HL-60 (cell line): ENCODE measurements around the gene COLEC12.
"Not testable (repeated sequence)": the region's sequence is repeated elsewhere in the genome, so short reads cannot be mapped to it uniquely, and the experiment has no call there.

Experiments used
- DNase-seq, 2 experiments: peaks; one replicate each; pipeline ENCODE4 v3.0.0-alpha.2; 2010 to 2020; ENCODE audit warnings: low read depth in 1 of 2, low spot score in 1 of 2
- H3K27ac ChIP-seq: fragments of 250-450 bp; sonication (Bioruptor Pico); replicated peaks from 2 replicates; pipeline ENCODE4 v1.5.1; 2020; ENCODE audit warnings: mild to moderate bottlenecking, moderate library complexity
- H3K27me3 ChIP-seq: fragments of 250-450 bp; sonication (Bioruptor Pico); 2 replicates; pipeline ENCODE4 v1.5.1; 2021; ENCODE audit warnings: mild to moderate bottlenecking, moderate library complexity; ENCODE audit not compliant: insufficient read depth, poor library complexity, severe bottlenecking
- H3K4me3 ChIP-seq: replicated peaks from 2 replicates; pipeline ENCODE4 v1.5.1; 2011; ENCODE audit warnings: mild to moderate bottlenecking, control low read depth, low read length; ENCODE audit not compliant: insufficient read depth
- GABPA ChIP-seq: IDR thresholded peaks from 2 replicates; pipeline ENCODE4 v1.6.1; 2012; ENCODE audit warnings: low read depth
- POLR2AphosphoS5 ChIP-seq: IDR thresholded peaks from 2 replicates; pipeline ENCODE4 v1.6.1; 2012; ENCODE audit warnings: low read depth
- SPI1 ChIP-seq: IDR thresholded peaks from 2 replicates; pipeline ENCODE4 v1.6.1; 2012; ENCODE audit warnings: low read depth, mild to moderate bottlenecking, borderline replicate concordance
- TF ChIP-seq, protein P1 (sequence below): IDR thresholded peaks from one replicate; pipeline ENCODE4 v1.5.1; 2011; ENCODE audit warnings: low read length, control low read depth, inconsistent platforms; ENCODE audit not compliant: insufficient read depth
- TF ChIP-seq, protein P2 (sequence below): IDR thresholded peaks from 2 replicates; pipeline ENCODE4 v1.6.1; 2012; ENCODE audit warnings: low read depth; ENCODE audit not compliant: insufficient replicate concordance

COLEC12 gene

GRCh38 chr18:294566-294965, 205.9 kb downstream of the COLEC12 start:
- no peaks in the 10 kb centered on the region for H3K27me3 ChIP-seq
- TF ChIP-seq SPI1, result no peak
- H3K4me3 ChIP-seq, result no peak overlapping the region
- DNase-seq, result no peak
- H3K27ac ChIP-seq, result no peak overlapping the region

- H3K27ac ChIP-seq, result no peak overlapping the region
- no peaks in the 10 kb centered on the region for H3K27me3 ChIP-seq
- no peak overlapping the region for H3K4me3 ChIP-seq
- TF ChIP-seq POLR2AphosphoS5 (no peak), GABPA (no peak), SPI1 (no peak)
- TF ChIP-seq, protein P1, sequence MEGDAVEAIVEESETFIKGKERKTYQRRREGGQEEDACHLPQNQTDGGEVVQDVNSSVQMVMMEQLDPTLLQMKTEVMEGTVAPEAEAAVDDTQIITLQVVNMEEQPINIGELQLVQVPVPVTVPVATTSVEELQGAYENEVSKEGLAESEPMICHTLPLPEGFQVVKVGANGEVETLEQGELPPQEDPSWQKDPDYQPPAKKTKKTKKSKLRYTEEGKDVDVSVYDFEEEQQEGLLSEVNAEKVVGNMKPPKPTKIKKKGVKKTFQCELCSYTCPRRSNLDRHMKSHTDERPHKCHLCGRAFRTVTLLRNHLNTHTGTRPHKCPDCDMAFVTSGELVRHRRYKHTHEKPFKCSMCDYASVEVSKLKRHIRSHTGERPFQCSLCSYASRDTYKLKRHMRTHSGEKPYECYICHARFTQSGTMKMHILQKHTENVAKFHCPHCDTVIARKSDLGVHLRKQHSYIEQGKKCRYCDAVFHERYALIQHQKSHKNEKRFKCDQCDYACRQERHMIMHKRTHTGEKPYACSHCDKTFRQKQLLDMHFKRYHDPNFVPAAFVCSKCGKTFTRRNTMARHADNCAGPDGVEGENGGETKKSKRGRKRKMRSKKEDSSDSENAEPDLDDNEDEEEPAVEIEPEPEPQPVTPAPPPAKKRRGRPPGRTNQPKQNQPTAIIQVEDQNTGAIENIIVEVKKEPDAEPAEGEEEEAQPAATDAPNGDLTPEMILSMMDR, result no peak
- TF ChIP-seq, protein P2, sequence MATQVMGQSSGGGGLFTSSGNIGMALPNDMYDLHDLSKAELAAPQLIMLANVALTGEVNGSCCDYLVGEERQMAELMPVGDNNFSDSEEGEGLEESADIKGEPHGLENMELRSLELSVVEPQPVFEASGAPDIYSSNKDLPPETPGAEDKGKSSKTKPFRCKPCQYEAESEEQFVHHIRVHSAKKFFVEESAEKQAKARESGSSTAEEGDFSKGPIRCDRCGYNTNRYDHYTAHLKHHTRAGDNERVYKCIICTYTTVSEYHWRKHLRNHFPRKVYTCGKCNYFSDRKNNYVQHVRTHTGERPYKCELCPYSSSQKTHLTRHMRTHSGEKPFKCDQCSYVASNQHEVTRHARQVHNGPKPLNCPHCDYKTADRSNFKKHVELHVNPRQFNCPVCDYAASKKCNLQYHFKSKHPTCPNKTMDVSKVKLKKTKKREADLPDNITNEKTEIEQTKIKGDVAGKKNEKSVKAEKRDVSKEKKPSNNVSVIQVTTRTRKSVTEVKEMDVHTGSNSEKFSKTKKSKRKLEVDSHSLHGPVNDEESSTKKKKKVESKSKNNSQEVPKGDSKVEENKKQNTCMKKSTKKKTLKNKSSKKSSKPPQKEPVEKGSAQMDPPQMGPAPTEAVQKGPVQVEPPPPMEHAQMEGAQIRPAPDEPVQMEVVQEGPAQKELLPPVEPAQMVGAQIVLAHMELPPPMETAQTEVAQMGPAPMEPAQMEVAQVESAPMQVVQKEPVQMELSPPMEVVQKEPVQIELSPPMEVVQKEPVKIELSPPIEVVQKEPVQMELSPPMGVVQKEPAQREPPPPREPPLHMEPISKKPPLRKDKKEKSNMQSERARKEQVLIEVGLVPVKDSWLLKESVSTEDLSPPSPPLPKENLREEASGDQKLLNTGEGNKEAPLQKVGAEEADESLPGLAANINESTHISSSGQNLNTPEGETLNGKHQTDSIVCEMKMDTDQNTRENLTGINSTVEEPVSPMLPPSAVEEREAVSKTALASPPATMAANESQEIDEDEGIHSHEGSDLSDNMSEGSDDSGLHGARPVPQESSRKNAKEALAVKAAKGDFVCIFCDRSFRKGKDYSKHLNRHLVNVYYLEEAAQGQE, result no peak
- DNase-seq, result no peak
These were observed 207.0 kb downstream of the COLEC12 start for GRCh38 chr18:293536-293935.

DNA sequence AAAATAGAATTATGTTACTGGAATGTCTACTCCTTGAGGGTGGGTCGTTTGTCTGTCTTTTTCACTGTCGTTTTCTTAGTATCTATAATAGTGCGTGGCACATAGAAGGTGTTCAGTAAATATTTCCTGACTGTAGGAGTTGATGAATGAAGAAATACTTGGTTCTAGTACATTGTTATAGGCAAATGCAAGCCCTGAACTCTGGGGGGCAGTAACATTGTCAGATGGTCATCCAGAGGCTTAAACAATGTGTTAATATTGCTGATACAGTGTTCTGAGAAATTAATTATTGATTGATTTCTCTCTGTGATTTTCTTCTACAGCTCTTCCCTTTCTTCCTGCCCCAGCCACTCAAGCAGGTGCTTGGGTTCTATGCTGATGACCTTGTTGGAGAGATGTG, 208.2 kb downstream of the COLEC12 start:
- H3K27ac ChIP-seq, result no peak overlapping the region
- no peak overlapping the region for H3K4me3 ChIP-seq
- DNase-seq, result no peak
- no peaks in the 10 kb centered on the region for H3K27me3 ChIP-seq
- TF ChIP-seq, protein P2, result no peak
- TF ChIP-seq SPI1 (no peak), GABPA (no peak), POLR2AphosphoS5 (no peak)
- TF ChIP-seq, protein P1, result no peak

DNA sequence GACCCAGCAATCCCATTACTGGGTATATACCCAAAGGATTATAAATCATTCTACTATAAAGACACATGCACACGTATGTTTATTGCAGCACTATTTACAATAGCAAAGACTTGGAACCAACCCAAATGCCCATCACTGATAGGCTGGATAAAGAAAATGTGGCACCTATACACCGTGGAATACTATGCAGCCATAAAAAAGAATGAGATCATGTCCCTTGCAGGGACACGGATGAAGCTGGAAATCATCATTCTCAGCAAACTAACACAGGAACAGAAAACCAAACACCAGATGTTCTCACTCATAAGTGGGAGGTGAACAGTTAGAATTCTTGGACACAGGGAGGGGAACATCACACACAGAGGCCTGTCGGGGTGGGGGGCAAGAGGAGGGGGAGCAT, 210.5 kb downstream of the COLEC12 start:
- not testable (repeated sequence) for H3K27me3 ChIP-seq, DNase-seq, H3K27ac ChIP-seq, H3K4me3 ChIP-seq

DNA sequence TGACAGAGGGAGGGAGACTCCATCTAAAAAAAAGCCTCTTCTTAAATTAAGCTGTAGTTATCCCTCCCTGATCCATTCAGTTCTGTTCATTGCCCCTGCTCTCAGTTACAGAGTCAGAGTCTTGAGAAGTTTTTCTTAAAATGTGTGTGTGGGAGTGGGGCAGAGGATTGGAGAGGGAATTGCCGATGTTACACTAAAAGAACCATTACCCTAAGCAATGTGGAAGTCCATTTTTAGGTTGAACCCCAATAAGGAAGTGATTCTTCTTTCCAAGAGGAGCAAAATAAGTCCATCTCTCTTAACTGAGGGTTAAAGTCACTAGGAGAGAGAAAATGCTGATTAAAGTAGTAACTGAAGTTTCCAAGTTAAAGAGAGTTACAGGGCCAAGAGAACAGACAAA, 211.5 kb downstream of the COLEC12 start:
- no peaks in the 10 kb centered on the region for H3K27me3 ChIP-seq
- DNase-seq, result no peak
- H3K27ac ChIP-seq, result no peak overlapping the region
- TF ChIP-seq SPI1, result no peak
- no peak for TF ChIP-seq POLR2AphosphoS5
- TF ChIP-seq, protein P1, result no peak
- TF ChIP-seq GABPA, result no peak
- TF ChIP-seq, protein P2, result no peak
- H3K4me3 ChIP-seq, result no peak overlapping the region
